Mesendoderm (in vitro differentiated cells): ENCODE measurements around the gene NME1.
A peak's percentile ranks its signal among the peaks of the same experiment; 100 is the strongest.

Experiments
- DNase-seq: peaks from one replicate; pipeline ENCODE4 v3.0.0; 2013
- H2AK5ac ChIP-seq: 2 replicates; pipeline ENCODE4 v1.6.1; 2013; ENCODE audit warnings: low read length, inconsistent platforms
- H2BK120ac ChIP-seq: 2 replicates; pipeline ENCODE4 v1.6.1; 2013; ENCODE audit warnings: low read depth, mild to moderate bottlenecking, low read length, moderate library complexity, mixed read lengths
- H2BK15ac ChIP-seq: replicated peaks from 2 replicates; pipeline ENCODE4 v1.6.1; 2013; ENCODE audit warnings: low read depth, mild to moderate bottlenecking, moderate library complexity
- H2BK5ac ChIP-seq: 2 replicates; pipeline ENCODE4 v1.6.1; 2013; ENCODE audit warnings: low read length, inconsistent platforms
- H3K18ac ChIP-seq: 2 replicates; pipeline ENCODE4 v1.6.1; 2013; ENCODE audit warnings: mild to moderate bottlenecking, low read length, mixed read lengths
- H3K23ac ChIP-seq: one replicate; pipeline ENCODE4 v1.6.1; 2013; ENCODE audit warnings: low read length
- H3K27ac ChIP-seq: 2 replicates; pipeline ENCODE4 v1.5.1; 2013; ENCODE audit warnings: low read depth, mild to moderate bottlenecking, inconsistent platforms, low read length, moderate library complexity
- H3K27me3 ChIP-seq: 2 replicates; pipeline ENCODE4 v1.6.1; 2013; ENCODE audit warnings: low read length, control low read depth, mild to moderate bottlenecking, inconsistent platforms; ENCODE audit not compliant: insufficient read depth, poor library complexity
- H3K36me3 ChIP-seq: 2 replicates; pipeline ENCODE4 v1.6.1; 2013; ENCODE audit warnings: low read length, inconsistent platforms; ENCODE audit not compliant: control insufficient read depth, insufficient read depth
- H3K4ac ChIP-seq: one replicate; pipeline ENCODE4 v1.6.1; 2013; ENCODE audit warnings: low read depth, mild to moderate bottlenecking, low read length, moderate library complexity
- H3K4me1 ChIP-seq: 2 replicates; pipeline ENCODE4 v1.6.1; 2013; ENCODE audit warnings: low read depth, low read length, inconsistent platforms; ENCODE audit not compliant: control insufficient read depth
- H3K4me2 ChIP-seq: 2 replicates; pipeline ENCODE4 v1.6.1; 2013; ENCODE audit warnings: low read length
- H3K4me3 ChIP-seq: 2 replicates; pipeline ENCODE4 v1.5.1; 2013; ENCODE audit warnings: mild to moderate bottlenecking, low read length
- H3K56ac ChIP-seq: one replicate; pipeline ENCODE4 v1.6.1; 2013; ENCODE audit warnings: low read length
- H3K79me1 ChIP-seq: 2 replicates; pipeline ENCODE4 v1.6.1; 2013; ENCODE audit warnings: low read length, inconsistent platforms
- H3K79me2 ChIP-seq: 2 replicates; pipeline ENCODE4 v1.6.1; 2013; ENCODE audit warnings: mild to moderate bottlenecking, low read length; ENCODE audit not compliant: control insufficient read depth, insufficient read depth
- H3K9ac ChIP-seq: 2 replicates; pipeline ENCODE4 v1.6.1; 2013; ENCODE audit warnings: low read length, inconsistent platforms
- H4K5ac ChIP-seq: one replicate; pipeline ENCODE4 v1.6.1; 2013; ENCODE audit warnings: low read length
- H4K8ac ChIP-seq: one replicate; pipeline ENCODE4 v1.6.1; 2013; ENCODE audit warnings: low read depth, mild to moderate bottlenecking, control low read depth, low read length, moderate library complexity
- WGBS: extraction: QIAGEN DNeasy Blood & Tissue Kit; methylation state at CpG from one replicate; pipeline ENCODE4 v1.1.7; 2013; ENCODE audit warnings: low lambda C conversion rate, missing lambda C conversion rate; ENCODE audit not compliant: insufficient coverage; ENCODE audit errors: extremely low coverage; 5-methylcytosine and 5-hydroxymethylcytosine counted together

Gene NME1

GRCh38 chr17:51144266-51145022 is 8.9 kb upstream of the NME1 start:
- no peak overlapping the region for H2BK15ac ChIP-seq
- H3K79me1 ChIP-seq: no peaks in the 10 kb centered on the region
- no peak overlapping the region for H2AK5ac ChIP-seq
- H3K4ac ChIP-seq: no peak overlapping the region
- WGBS: no CpG with 5 or more reads among the region's 6 CpGs
- H3K4me2 ChIP-seq: no peak overlapping the region
- H3K18ac ChIP-seq: no peak overlapping the region
- no peak overlapping the region for H4K5ac ChIP-seq
- H3K36me3 ChIP-seq: no peaks in the 10 kb centered on the region
- no peak overlapping the region for H4K8ac ChIP-seq
- peak; percentile 47 for DNase-seq
- no peak overlapping the region for H3K4me3 ChIP-seq
- no peaks in the 10 kb centered on the region for H3K4me1 ChIP-seq
- H3K27ac ChIP-seq: no peak overlapping the region
- peak overlapping the region; percentile 6 for H3K56ac ChIP-seq
- no peak overlapping the region for H2BK5ac ChIP-seq
- no peaks in the 10 kb centered on the region for H3K79me2 ChIP-seq
- H3K27me3 ChIP-seq: no peaks in the 10 kb centered on the region
- no peak overlapping the region for H3K23ac ChIP-seq
- no peak overlapping the region for H3K9ac ChIP-seq
- no peak overlapping the region for H2BK120ac ChIP-seq

- no peak overlapping the region for H3K9ac ChIP-seq
- H3K27me3 ChIP-seq: no peaks in the 10 kb centered on the region
- DNase-seq: no peak
- WGBS: no CpG with 5 or more reads among the region's 4 CpGs
- no peaks in the 10 kb centered on the region for H3K4me1 ChIP-seq
- H3K18ac ChIP-seq: no peak overlapping the region
- no peak overlapping the region for H3K23ac ChIP-seq
- no peak overlapping the region for H4K5ac ChIP-seq
- no peak overlapping the region for H2BK15ac ChIP-seq
- no peak overlapping the region for H3K56ac ChIP-seq
- no peak overlapping the region for H3K4ac ChIP-seq
- H2BK5ac ChIP-seq: no peak overlapping the region
- no peak overlapping the region for H2AK5ac ChIP-seq
- H3K4me2 ChIP-seq: no peak overlapping the region
- no peaks in the 10 kb centered on the region for H3K79me2 ChIP-seq
- no peaks in the 10 kb centered on the region for H3K79me1 ChIP-seq
- H2BK120ac ChIP-seq: no peak overlapping the region
- no peak overlapping the region for H3K27ac ChIP-seq
- H3K4me3 ChIP-seq: no peak overlapping the region
- no peak overlapping the region for H4K8ac ChIP-seq
- no peaks in the 10 kb centered on the region for H3K36me3 ChIP-seq
These were observed 5.7 kb upstream of the NME1 start for GRCh38 chr17:51147650-51148049.

GRCh38 chr17:51149163-51149562 is 4.2 kb upstream of the NME1 start:
- H3K4ac ChIP-seq: no peak overlapping the region
- no peak overlapping the region for H3K23ac ChIP-seq
- no peaks in the 10 kb centered on the region for H3K79me1 ChIP-seq
- no peak overlapping the region for H2AK5ac ChIP-seq
- no peak overlapping the region for H3K9ac ChIP-seq
- H3K4me3 ChIP-seq: no peak overlapping the region
- no peak overlapping the region for H3K27ac ChIP-seq
- no peak overlapping the region for H2BK120ac ChIP-seq
- no CpG with 5 or more reads among the region's 2 CpGs for WGBS
- no peaks in the 10 kb centered on the region for H3K36me3 ChIP-seq
- no peak overlapping the region for H3K56ac ChIP-seq
- H2BK5ac ChIP-seq: no peak overlapping the region
- no peak overlapping the region for H4K5ac ChIP-seq
- H2BK15ac ChIP-seq: no peak overlapping the region
- H3K27me3 ChIP-seq: no peaks in the 10 kb centered on the region
- H3K79me2 ChIP-seq: peaks cover 7% of the 10 kb centered on the region
- H3K4me1 ChIP-seq: no peaks in the 10 kb centered on the region
- no peak overlapping the region for H3K18ac ChIP-seq
- H3K4me2 ChIP-seq: no peak overlapping the region
- no peak overlapping the region for H4K8ac ChIP-seq
- DNase-seq: peak; percentile 14

GRCh38 chr17:51150932-51151331 is 2.4 kb upstream of the NME1 start:
- Histone ChIP-seq H4K8ac (no peak overlapping the region), H3K4me2 (no peak overlapping the region), H3K27me3 (no peaks in the 10 kb centered on the region), H3K27ac (no peak overlapping the region), H3K79me1 (peaks cover 2% of the 10 kb centered on the region), H3K79me2 (peaks cover 25% of the 10 kb centered on the region), H3K4me1 (no peaks in the 10 kb centered on the region), H2BK15ac (no peak overlapping the region), H3K56ac (no peak overlapping the region), H3K18ac (no peak overlapping the region), H3K36me3 (peaks cover 2% of the 10 kb centered on the region), H3K4me3 (no peak overlapping the region), H3K23ac (no peak overlapping the region), H3K4ac (no peak overlapping the region), H2BK5ac (no peak overlapping the region), H3K9ac (no peak overlapping the region), H4K5ac (no peak overlapping the region), H2AK5ac (no peak overlapping the region), H2BK120ac (no peak overlapping the region)
- no peak for DNase-seq
- WGBS: no CpG with 5 or more reads among the region's 5 CpGs

GRCh38 chr17:51152766-51153209 is 571 bp upstream of the NME1 start:
- no peak overlapping the region for H3K23ac ChIP-seq
- H3K36me3 ChIP-seq: peaks cover 5% of the 10 kb centered on the region
- no peak overlapping the region for H2BK5ac ChIP-seq
- H3K56ac ChIP-seq: peak overlapping the region; percentile 86
- H2BK120ac ChIP-seq: no peak overlapping the region
- no CpG with 5 or more reads among the region's 8 CpGs for WGBS
- H3K79me1 ChIP-seq: peaks cover 8% of the 10 kb centered on the region
- H3K4me1 ChIP-seq: no peaks in the 10 kb centered on the region
- H2BK15ac ChIP-seq: no peak overlapping the region
- no peaks in the 10 kb centered on the region for H3K27me3 ChIP-seq
- H3K27ac ChIP-seq: peak overlapping the region; percentile 18
- no peak overlapping the region for H3K4me3 ChIP-seq
- H4K8ac ChIP-seq: no peak overlapping the region
- DNase-seq: peak; percentile 7
- peak overlapping the region; percentile 88 for H4K5ac ChIP-seq
- no peak overlapping the region for H2AK5ac ChIP-seq
- H3K79me2 ChIP-seq: peaks cover 37% of the 10 kb centered on the region
- no peak overlapping the region for H3K4ac ChIP-seq
- peak overlapping the region; percentile 76 for H3K9ac ChIP-seq
- peak overlapping the region; percentile 58 for H3K4me2 ChIP-seq
- no peak overlapping the region for H3K18ac ChIP-seq

GRCh38 chr17:51154176-51154575 is 817 bp downstream of the NME1 start:
- Histone ChIP-seq H3K4me1 (no peaks in the 10 kb centered on the region), H3K56ac (peak overlapping the region; percentile 95), H2AK5ac (no peak overlapping the region), H3K23ac (no peak overlapping the region), H4K5ac (no peak overlapping the region), H3K18ac (no peak overlapping the region), H3K36me3 (peaks cover 7% of the 10 kb centered on the region), H3K79me1 (peaks cover 13% of the 10 kb centered on the region), H3K9ac (peak overlapping the region; percentile 91), H3K79me2 (peaks cover 43% of the 10 kb centered on the region), H3K4me2 (peak overlapping the region; percentile 57), H3K27ac (no peak overlapping the region), H3K27me3 (no peaks in the 10 kb centered on the region), H2BK120ac (no peak overlapping the region), H2BK5ac (no peak overlapping the region), H4K8ac (no peak overlapping the region), H3K4ac (no peak overlapping the region), H3K4me3 (peak overlapping the region; percentile 74), H2BK15ac (no peak overlapping the region)
- no CpG with 5 or more reads among the region's 6 CpGs for WGBS
- peak; percentile 17 for DNase-seq
